CD8-positive, alpha-beta memory T cell (primary cell): ENCODE results near the gene PIH1D2. TPM values are rescaled to one million over a fixed set of nuclear protein-coding genes. Genes with fewer than 3 reads are reported as not detected.
"Not testable (repeated sequence)": the region's sequence is repeated elsewhere in the genome, so short reads cannot be mapped to it uniquely, and the experiment has no call there.

Source experiments
- CTCF ChIA-PET: fragments of 350-600 bp; sonication (Branson Sonifier 250); formaldehyde crosslinking; loops from one replicate; lab custom pipeline; 2021; ENCODE audit warnings: antibody characterized with exemption; lab: Charles Lee
- POLR2A ChIA-PET: fragments of 350-600 bp; sonication (Branson Sonifier 250); formaldehyde crosslinking; loops from one replicate; lab custom pipeline; 2021; ENCODE audit warnings: antibody characterized with exemption; lab: Charles Lee
- DNase-seq, 5 donors: peaks; one replicate each; pipeline versions ENCODE4 v3.0.0 to v3.0.0-alpha.2; 2020 to 2022; ENCODE audit warnings: mixed read lengths in 1 of 5
- H3K27ac ChIP-seq: one replicate; pipeline ENCODE4 v1.7.0; 2013; ENCODE audit warnings: low read depth, mild to moderate bottlenecking, low read length, moderate library complexity
- H3K27me3 ChIP-seq: 2 replicates; pipeline ENCODE4 v1.7.0; 2013; ENCODE audit warnings: low read length, mild to moderate bottlenecking; ENCODE audit not compliant: insufficient read depth, poor library complexity, severe bottlenecking
- H3K36me3 ChIP-seq: 2 replicates; pipeline ENCODE4 v1.7.0; 2013; ENCODE audit warnings: mild to moderate bottlenecking, low read length, moderate library complexity; ENCODE audit not compliant: insufficient read depth
- H3K4me1 ChIP-seq: 2 replicates; pipeline ENCODE4 v1.7.0; 2013; ENCODE audit warnings: mild to moderate bottlenecking, low read length, moderate library complexity; ENCODE audit not compliant: insufficient read depth
- H3K4me3 ChIP-seq: 2 replicates; pipeline ENCODE4 v1.7.0; 2013; ENCODE audit warnings: mild to moderate bottlenecking, low read length
- H3K9me3 ChIP-seq: 2 replicates; pipeline ENCODE4 v1.7.0; 2013; ENCODE audit warnings: mild to moderate bottlenecking, low read length
- H3K27ac Mint-ChIP-seq, 8 donors: one replicate each; pipeline ENCODE4 v1.8.0; 2020 to 2021; ENCODE audit warnings: mixed read lengths in 8 of 8, mild to moderate bottlenecking in 6 of 8, inconsistent platforms in 3 of 8, moderate library complexity in 3 of 8
- H3K27me3 Mint-ChIP-seq, 2 donors: one replicate each; pipeline ENCODE4 v1.8.0; 2020 to 2021; ENCODE audit warnings: mixed read lengths in 2 of 2, mild to moderate bottlenecking in 1 of 2, moderate library complexity in 1 of 2
- H3K36me3 Mint-ChIP-seq, 3 donors: one replicate each; pipeline ENCODE4 v1.8.0; 2020 to 2021; ENCODE audit warnings: mixed read lengths in 3 of 3, inconsistent platforms in 1 of 3, mild to moderate bottlenecking in 1 of 3
- H3K4me1 Mint-ChIP-seq, 3 donors: one replicate each; pipeline ENCODE4 v1.8.0; 2020 to 2021; ENCODE audit warnings: mixed read lengths in 3 of 3, inconsistent platforms in 1 of 3, mild to moderate bottlenecking in 1 of 3
- H3K4me3 Mint-ChIP-seq, 7 donors: one replicate each; pipeline ENCODE4 v1.8.0; 2020 to 2021; ENCODE audit warnings: mixed read lengths in 7 of 7, mild to moderate bottlenecking in 6 of 7, moderate library complexity in 4 of 7, inconsistent platforms in 2 of 7
- H3K9me3 Mint-ChIP-seq, 5 donors: one replicate each; pipeline ENCODE4 v1.8.0; 2020 to 2022; ENCODE audit warnings: mixed read lengths in 5 of 5, mild to moderate bottlenecking in 3 of 5, moderate library complexity in 2 of 5, inconsistent platforms in 1 of 5
- polyA plus RNA-seq: library from polyadenylated mRNA; unstranded; fragments of 300-500 nt; fragmentation: Illumina TruSeq; gene quantifications from one replicate; pipeline ENCODE4 v1.2.3, GENCODE V29; 2021
- total RNA-seq, 2 experiments: library from RNA; stranded (reverse); gene quantifications; one replicate each; pipeline ENCODE4 v1.2.3, GENCODE V29; 2021

The PIH1D2 gene
- total and polyA plus RNA-seq, 3 experiments from 2014 or later = 0.38 to 0.57 TPM; not detected in 1

- no peak overlapping the region for H3K27ac ChIP-seq
- H3K9me3 ChIP-seq = no peaks in the 10 kb centered on the region
- H3K4me1 ChIP-seq = no peaks in the 10 kb centered on the region
- H3K36me3 Mint-ChIP-seq = peaks cover 10 to 65% (median 12%) of the 10 kb centered on the region in 3 donors
- CTCF ChIA-PET = no interaction called here
- no peaks in the 10 kb centered on the region for H3K9me3 Mint-ChIP-seq
- H3K4me3 Mint-ChIP-seq = no peak overlapping the region
- peaks cover 7 to 15% (median 10%) of the 10 kb centered on the region in 3 donors for H3K4me1 Mint-ChIP-seq
- no peaks in the 10 kb centered on the region for H3K27me3 Mint-ChIP-seq
- peak overlapping the region in 1 of 8 donors; percentile 32 for H3K27ac Mint-ChIP-seq
- no peaks in the 10 kb centered on the region for H3K27me3 ChIP-seq
- DNase-seq = no peak
- POLR2A ChIA-PET = no interaction called here
- H3K36me3 ChIP-seq = peaks cover 13% of the 10 kb centered on the region
- H3K4me3 ChIP-seq = no peak overlapping the region
These were observed 39.9 kb downstream of the PIH1D2 start for GRCh38 chr11:112033902-112034301.

GRCh38 chr11:112029460-112029859, 44.4 kb downstream of the PIH1D2 start:
- peaks cover 10 to 65% (median 15%) of the 10 kb centered on the region in 3 donors for H3K36me3 Mint-ChIP-seq

GRCh38 chr11:112026784-112027410, 46.9 kb downstream of the PIH1D2 start:
- H3K27ac Mint-ChIP-seq, H3K27me3 ChIP-seq, H3K27ac ChIP-seq, DNase-seq, H3K27me3 Mint-ChIP-seq, CTCF ChIA-PET, H3K36me3 ChIP-seq, POLR2A ChIA-PET, H3K4me3 ChIP-seq, H3K9me3 Mint-ChIP-seq, H3K9me3 ChIP-seq: not testable (repeated sequence)
- Mint-ChIP-seq H3K4me1 (peaks cover 29 to 42% (median 33%) of the 10 kb centered on the region in 3 donors), H3K4me3 (peak overlapping the region in 1 of 7 donors; percentile 65), H3K36me3 (peaks cover 5 to 51% (median 10%) of the 10 kb centered on the region in 3 donors)
- H3K4me1 ChIP-seq = peaks cover 11% of the 10 kb centered on the region

More at GRCh38 chr11:112029460-112029859, 44.4 kb downstream of the PIH1D2 start:
- H3K4me1 ChIP-seq = peaks cover 5% of the 10 kb centered on the region
- ChIA-PET CTCF (no interaction called here), POLR2A (no interaction called here)
- peak overlapping the region in 4 of 8 donors; percentile 0 to 69 (median 44) for H3K27ac Mint-ChIP-seq
- H3K4me1 Mint-ChIP-seq = peaks cover 20 to 35% (median 22%) of the 10 kb centered on the region in 3 donors
- no peak overlapping the region for H3K4me3 ChIP-seq
- no peaks in the 10 kb centered on the region for H3K9me3 ChIP-seq
- peaks cover 0 to 2% (median 0%) of the 10 kb centered on the region in 5 donors for H3K9me3 Mint-ChIP-seq
- H3K36me3 ChIP-seq = peaks cover 5% of the 10 kb centered on the region
- no peak for DNase-seq
- peak overlapping the region in 1 of 7 donors; percentile 11 for H3K4me3 Mint-ChIP-seq
- no peaks in the 10 kb centered on the region for H3K27me3 ChIP-seq
- H3K27ac ChIP-seq = no peak overlapping the region
- H3K27me3 Mint-ChIP-seq = peaks cover 0 to 2% of the 10 kb centered on the region in 2 donors

GRCh38 chr11:112025707-112026106, 48.1 kb downstream of the PIH1D2 start:
- Mint-ChIP-seq H3K4me1 (peaks cover 29 to 42% (median 33%) of the 10 kb centered on the region in 3 donors), H3K9me3 (peaks cover 0 to 2% (median 0%) of the 10 kb centered on the region in 5 donors), H3K27me3 (peaks cover 0 to 2% of the 10 kb centered on the region in 2 donors), H3K4me3 (peak overlapping the region; percentile 97 to 100 (median 100)), H3K36me3 (peaks cover 5 to 45% (median 10%) of the 10 kb centered on the region in 3 donors), H3K27ac (peak overlapping the region; percentile 92 to 100 (median 99))
- H3K9me3 ChIP-seq = no peaks in the 10 kb centered on the region
- ChIA-PET CTCF (no interaction called here), POLR2A (interaction anchor here (0.5 kb wide), 1 partner anchor 23 kb away, joined by 4 read pairs; no protein-coding TSS in a partner anchor)
- DNase-seq = peak in 1 of 5 donors; percentile 12
- H3K36me3 ChIP-seq = peaks cover 5% of the 10 kb centered on the region
- peak overlapping the region; percentile 74 for H3K27ac ChIP-seq
- H3K4me1 ChIP-seq = peaks cover 11% of the 10 kb centered on the region
- H3K4me3 ChIP-seq = peak overlapping the region; percentile 69
- no peaks in the 10 kb centered on the region for H3K27me3 ChIP-seq

GRCh38 chr11:112024773-112025678, 48.8 kb downstream of the PIH1D2 start, which contains the start of gene DLAT:
TSS of gene DLAT (plus strand) at chr11:112025408. CDS start at chr11:112025473, 65 bp downstream.
- ChIA-PET CTCF (no interaction called here), POLR2A (interaction anchor here (1.0 kb wide), 1 partner anchor 156 kb away, joined by 3 read pairs; no protein-coding TSS in a partner anchor)
- Mint-ChIP-seq H3K27ac (peak within 1 kb of the TSS; percentile 92 to 100 (median 99)), H3K36me3 (peaks cover 2 to 38% (median 6%) of the 10 kb centered on the region in 3 donors), H3K9me3 (peaks cover 0 to 2% (median 0%) of the 10 kb centered on the region in 5 donors), H3K4me3 (peak within 1 kb of the TSS; percentile 97 to 100 (median 100)), H3K27me3 (peaks cover 0 to 2% of the 10 kb centered on the region in 2 donors), H3K4me1 (peaks cover 27 to 39% (median 33%) of the 10 kb centered on the region in 3 donors)
- Histone ChIP-seq H3K4me3 (peak within 1 kb of the TSS; percentile 69), H3K9me3 (no peaks in the 10 kb centered on the region), H3K36me3 (peaks cover 5% of the 10 kb centered on the region), H3K4me1 (peaks cover 11% of the 10 kb centered on the region), H3K27me3 (no peaks in the 10 kb centered on the region), H3K27ac (peak within 1 kb of the TSS; percentile 74)
- peak; percentile 74 to 88 (median 83) for DNase-seq

- Mint-ChIP-seq H3K36me3 (peaks cover 0 to 30% (median 5%) of the 10 kb centered on the region in 3 donors), H3K4me3 (peak overlapping the region; percentile 97 to 100 (median 100)), H3K27me3 (peaks cover 0 to 2% of the 10 kb centered on the region in 2 donors), H3K4me1 (peaks cover 24 to 35% (median 33%) of the 10 kb centered on the region in 3 donors), H3K27ac (peak overlapping the region; percentile 92 to 100 (median 99)), H3K9me3 (peaks cover 0 to 2% (median 0%) of the 10 kb centered on the region in 5 donors)
- Histone ChIP-seq H3K27ac (peak overlapping the region; percentile 74), H3K4me1 (peaks cover 11% of the 10 kb centered on the region), H3K36me3 (peaks cover 5% of the 10 kb centered on the region), H3K9me3 (no peaks in the 10 kb centered on the region), H3K4me3 (peak overlapping the region; percentile 69), H3K27me3 (no peaks in the 10 kb centered on the region)
- CTCF ChIA-PET = no interaction called here
- POLR2A ChIA-PET = interaction anchor here (1.0 kb wide), 1 partner anchor 155 kb away, joined by 3 read pairs; no protein-coding TSS in a partner anchor
- peak in 2 of 5 donors; percentile 9 to 27 for DNase-seq
These were observed 49.5 kb downstream of the PIH1D2 start for GRCh38 chr11:112024178-112024772.

- peaks cover 19 to 30% (median 29%) of the 10 kb centered on the region in 3 donors for H3K4me1 Mint-ChIP-seq
- H3K4me3 Mint-ChIP-seq = peak overlapping the region in 2 of 7 donors; percentile 36 to 57
- Histone ChIP-seq H3K4me3 (no peak overlapping the region), H3K4me1 (peaks cover 11% of the 10 kb centered on the region), H3K36me3 (no peaks in the 10 kb centered on the region), H3K27me3 (no peaks in the 10 kb centered on the region), H3K27ac (no peak overlapping the region), H3K9me3 (no peaks in the 10 kb centered on the region)
- ChIA-PET POLR2A (interaction anchor here (0.6 kb wide), 1 partner anchor 94 kb away, joined by 5 read pairs; no protein-coding TSS in a partner anchor), CTCF (no interaction called here)
- peaks cover 0 to 2% (median 0%) of the 10 kb centered on the region in 5 donors for H3K9me3 Mint-ChIP-seq
- H3K27me3 Mint-ChIP-seq = peaks cover 0 to 2% of the 10 kb centered on the region in 2 donors
- H3K36me3 Mint-ChIP-seq = peaks cover 0 to 20% (median 2%) of the 10 kb centered on the region in 3 donors
- H3K27ac Mint-ChIP-seq = peak overlapping the region in 4 of 8 donors; percentile 4 to 61 (median 32)
- no peak for DNase-seq
These were observed 50.7 kb downstream of the PIH1D2 start for GRCh38 chr11:112023104-112023503.
